C4-2B (cell line): ENCODE results near the gene ELAC2.

Experiments
- H3K27ac ChIP-seq: fragments of 450-650 bp; 2 replicates; pipeline ENCODE4 v1.5.1; 2017
- CTCF ChIP-seq: fragments of 450-650 bp; conservative IDR thresholded peaks from 2 replicates; pipeline ENCODE4 v1.5.1; 2017; ENCODE audit warnings: mild to moderate bottlenecking
- ZFX ChIP-seq: fragments of 450-650 bp; IDR thresholded peaks from 2 replicates; pipeline ENCODE4 v1.6.1; 2017

ELAC2 gene

DNA sequence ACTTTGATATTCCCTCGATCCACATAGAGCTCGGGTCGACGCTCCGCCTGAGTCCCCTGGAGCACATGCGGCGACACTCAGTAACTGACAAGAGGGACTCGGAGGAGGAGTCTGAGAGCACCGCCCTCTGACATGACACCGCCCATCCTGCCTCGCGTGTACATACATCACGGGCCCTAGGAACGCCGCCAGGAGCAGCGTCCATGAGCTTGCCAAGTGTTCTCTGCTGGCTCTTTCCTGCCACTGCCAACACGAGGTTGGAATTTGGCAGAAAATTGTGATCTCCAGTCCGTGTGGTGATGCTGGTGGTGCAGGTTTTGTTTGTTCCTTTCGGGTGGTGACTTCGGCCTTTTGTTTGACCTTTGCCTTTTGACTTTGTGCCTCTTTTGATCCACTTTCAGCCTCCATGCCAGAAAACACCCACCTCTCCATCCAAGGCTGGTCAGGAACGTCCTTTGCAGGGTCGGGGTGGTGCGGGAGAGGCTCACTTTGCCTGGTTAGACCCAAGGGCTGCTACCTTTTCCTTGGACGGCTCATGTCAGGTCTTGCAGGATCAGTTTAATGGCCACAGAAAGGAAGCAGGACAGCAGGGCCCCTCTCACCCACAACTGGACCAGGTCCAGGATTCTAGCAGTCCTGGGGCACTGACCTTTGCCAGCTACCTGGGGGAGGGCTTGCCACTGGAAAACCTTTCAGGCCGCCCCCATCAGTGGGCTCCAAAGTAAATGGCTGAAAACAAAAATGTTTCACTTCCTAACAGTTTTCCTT lies 27.6 kb downstream of the ELAC2 start:
- TF ChIP-seq CTCF (no peak), ZFX (no peak)
- H3K27ac ChIP-seq, result peak overlapping the region; percentile 71

GRCh38 chr17:12987120-12987519 lies 30.7 kb downstream of the ELAC2 start:
- no peak for TF ChIP-seq ZFX
- no peak for TF ChIP-seq CTCF
- H3K27ac ChIP-seq, result no peak overlapping the region

DNA sequence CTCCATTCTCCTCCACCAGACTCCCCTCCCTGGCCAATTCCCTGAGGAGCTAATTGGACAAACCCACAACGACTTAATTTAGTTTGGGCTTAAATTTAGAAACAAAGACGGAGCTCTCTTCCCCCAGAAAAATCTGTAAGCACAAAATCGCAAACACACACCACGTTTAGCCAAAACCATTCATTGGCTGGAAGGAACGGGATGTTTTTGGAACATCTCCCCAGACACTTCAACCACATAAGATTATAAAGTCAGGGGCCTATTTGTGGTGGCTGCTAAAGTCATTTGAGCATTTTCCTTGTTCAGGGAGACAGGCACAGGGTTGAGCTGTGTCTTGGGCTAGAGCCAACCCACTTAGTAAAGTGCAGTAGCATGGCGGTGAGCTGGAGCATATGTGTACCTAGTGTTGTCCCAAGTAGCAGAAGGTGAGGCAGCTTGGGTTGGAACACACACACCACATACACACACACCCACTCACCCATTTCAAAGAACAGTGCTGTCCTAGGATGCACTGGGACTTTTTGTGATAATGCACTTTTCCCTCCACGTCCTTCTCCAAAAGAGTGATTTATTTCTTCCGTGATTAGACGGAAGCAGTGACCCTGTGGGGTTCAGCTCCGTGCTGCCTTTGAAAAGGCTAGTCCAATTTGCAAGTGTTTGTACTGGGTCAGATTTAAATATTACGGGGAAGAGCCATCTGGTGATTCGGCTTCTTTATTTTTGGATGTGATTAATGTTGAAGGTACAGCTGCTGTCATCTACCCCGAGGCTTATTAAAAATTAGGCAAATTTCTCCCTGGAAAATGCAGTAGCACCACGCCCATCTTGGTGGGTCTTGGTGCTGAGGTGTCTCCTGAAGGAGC lies 32.2 kb downstream of the ELAC2 start:
- TF ChIP-seq CTCF (no peak), ZFX (no peak)
- H3K27ac ChIP-seq, result no peak overlapping the region

DNA sequence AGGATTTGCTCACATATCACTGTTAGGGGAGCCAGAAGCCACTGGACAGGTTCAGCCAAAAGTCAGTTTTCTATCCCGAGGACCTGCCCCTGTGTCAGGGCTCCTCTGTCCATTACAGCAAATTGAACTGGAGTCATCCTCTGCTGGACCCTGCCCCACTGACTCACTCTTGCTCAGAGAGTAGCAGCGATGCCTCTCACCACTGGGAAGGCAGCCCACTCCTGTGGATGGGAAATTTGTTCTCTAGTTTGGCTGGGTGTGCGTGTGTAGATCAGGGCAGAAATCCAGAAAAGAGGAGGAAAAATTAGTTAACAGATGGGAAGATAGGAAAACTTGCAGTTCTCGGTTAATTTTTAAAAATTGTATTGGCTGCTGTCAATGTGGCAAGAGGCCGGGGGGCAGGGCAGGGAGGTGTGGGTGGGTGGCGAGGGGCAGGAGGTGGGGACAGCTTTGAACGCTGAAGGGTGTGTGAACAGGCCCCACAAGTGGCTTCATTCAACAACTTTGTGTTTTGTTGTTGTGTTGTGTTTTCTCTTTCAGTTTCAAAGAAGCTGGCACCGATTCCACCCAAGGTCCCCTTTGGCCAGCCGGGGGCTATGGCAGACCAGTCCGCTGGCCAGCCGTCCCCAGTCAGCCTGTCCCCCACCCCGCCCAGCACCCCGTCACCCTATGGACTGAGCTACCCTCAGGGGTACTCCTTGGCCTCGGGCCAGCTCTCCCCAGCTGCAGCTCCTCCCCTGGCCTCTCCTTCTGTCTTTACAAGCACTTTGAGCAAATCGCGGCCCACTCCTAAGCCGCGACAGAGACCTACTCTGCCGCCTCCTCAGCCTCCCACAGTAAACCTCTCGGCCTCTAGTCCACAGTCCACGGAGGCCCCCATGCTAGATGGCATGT lies 33.6 kb downstream of the ELAC2 start:
- H3K27ac ChIP-seq, result no peak overlapping the region
- TF ChIP-seq ZFX (no peak), CTCF (no peak)

- no peak overlapping the region for H3K27ac ChIP-seq
- TF ChIP-seq ZFX (no peak), CTCF (no peak)
These were observed 35.6 kb downstream of the ELAC2 start for GRCh38 chr17:12982224-12982623.

DNA sequence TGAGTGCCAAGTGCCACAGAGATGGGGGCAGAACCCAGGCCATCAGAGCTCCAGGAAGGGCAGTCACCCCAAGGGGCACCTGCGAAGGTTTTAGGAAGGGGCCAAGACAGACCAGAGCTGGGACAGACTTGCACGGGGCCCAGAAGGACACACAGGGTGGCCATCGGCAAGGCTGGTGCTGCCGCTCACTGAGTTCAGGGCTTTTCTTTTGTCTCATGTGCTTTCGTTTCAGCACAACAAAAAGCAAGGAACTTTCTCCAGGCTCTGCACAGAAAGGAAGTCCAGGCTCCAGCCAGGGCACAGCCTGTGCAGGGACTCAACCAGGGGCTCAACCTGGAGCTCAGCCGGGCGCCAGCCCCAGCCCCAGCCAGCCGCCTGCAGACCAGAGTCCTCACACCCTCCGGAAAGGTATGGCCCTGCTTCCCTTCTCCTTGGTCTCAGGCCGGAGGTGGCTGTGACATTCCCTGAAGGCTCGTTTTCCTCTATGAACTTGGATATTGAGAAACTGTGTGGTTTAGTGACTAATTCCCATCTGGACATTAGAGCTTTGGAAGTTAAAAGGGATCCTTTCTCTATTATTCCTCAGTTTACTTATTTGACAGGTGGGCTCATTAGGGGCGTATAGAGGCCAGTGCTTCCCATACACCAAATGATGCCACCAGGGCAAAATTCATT lies 37.9 kb downstream of the ELAC2 start:
- TF ChIP-seq CTCF (no peak), ZFX (no peak)
- H3K27ac ChIP-seq, result no peak overlapping the region
